ENCODE results near the gene CDYL.

DNA sequence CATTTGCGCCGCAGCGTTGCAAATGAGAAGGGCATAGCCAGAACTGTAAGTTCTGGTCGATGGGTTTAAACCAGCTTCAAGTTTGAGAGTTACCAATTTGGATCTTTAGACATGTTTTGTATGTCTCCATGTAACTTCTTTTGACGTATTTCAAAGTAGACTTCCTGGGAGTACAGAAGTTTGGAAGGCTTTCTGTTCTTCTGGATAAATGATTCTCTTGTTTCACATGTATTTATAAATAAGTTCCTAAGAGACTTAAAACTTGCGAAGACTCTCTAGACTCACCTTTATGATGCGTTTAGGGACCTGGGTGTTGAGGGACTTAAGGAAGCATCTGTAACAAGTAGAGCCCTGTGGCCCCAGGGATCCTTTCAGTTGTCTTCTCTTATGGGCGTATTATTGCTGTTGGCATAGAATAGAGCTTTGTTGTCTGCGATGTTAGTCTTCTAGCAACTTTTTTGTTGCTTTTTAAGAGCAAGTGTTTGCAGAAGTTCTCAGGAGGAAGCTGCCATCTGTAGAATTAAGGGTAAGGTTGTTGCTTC is 1.3 kb downstream of the CDYL start:
- TF ChIP-seq CTCF (IDR thresholded peaks at IDR 0.05; ENCODE audit: low read depth, low read length, missing input control) = no peak
- TF ChIP-seq RAD21 (IDR thresholded peaks at IDR 0.05) = no peak
- no peak for TF ChIP-seq MAX (IDR thresholded peaks at IDR 0.05)
- TF ChIP-seq YY1 (IDR thresholded peaks at IDR 0.05) = no peak
- TF ChIP-seq SP1 (IDR thresholded peaks at IDR 0.05) = no peak
- TF ChIP-seq, protein P1, sequence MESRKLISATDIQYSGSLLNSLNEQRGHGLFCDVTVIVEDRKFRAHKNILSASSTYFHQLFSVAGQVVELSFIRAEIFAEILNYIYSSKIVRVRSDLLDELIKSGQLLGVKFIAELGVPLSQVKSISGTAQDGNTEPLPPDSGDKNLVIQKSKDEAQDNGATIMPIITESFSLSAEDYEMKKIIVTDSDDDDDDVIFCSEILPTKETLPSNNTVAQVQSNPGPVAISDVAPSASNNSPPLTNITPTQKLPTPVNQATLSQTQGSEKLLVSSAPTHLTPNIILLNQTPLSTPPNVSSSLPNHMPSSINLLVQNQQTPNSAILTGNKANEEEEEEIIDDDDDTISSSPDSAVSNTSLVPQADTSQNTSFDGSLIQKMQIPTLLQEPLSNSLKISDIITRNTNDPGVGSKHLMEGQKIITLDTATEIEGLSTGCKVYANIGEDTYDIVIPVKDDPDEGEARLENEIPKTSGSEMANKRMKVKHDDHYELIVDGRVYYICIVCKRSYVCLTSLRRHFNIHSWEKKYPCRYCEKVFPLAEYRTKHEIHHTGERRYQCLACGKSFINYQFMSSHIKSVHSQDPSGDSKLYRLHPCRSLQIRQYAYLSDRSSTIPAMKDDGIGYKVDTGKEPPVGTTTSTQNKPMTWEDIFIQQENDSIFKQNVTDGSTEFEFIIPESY (IDR thresholded peaks at IDR 0.05) = no peak
- no peak for TF ChIP-seq RXRA (IDR thresholded peaks at IDR 0.05)
- TF ChIP-seq JUND (IDR thresholded peaks at IDR 0.05) = no peak
- TF ChIP-seq, protein P2, sequence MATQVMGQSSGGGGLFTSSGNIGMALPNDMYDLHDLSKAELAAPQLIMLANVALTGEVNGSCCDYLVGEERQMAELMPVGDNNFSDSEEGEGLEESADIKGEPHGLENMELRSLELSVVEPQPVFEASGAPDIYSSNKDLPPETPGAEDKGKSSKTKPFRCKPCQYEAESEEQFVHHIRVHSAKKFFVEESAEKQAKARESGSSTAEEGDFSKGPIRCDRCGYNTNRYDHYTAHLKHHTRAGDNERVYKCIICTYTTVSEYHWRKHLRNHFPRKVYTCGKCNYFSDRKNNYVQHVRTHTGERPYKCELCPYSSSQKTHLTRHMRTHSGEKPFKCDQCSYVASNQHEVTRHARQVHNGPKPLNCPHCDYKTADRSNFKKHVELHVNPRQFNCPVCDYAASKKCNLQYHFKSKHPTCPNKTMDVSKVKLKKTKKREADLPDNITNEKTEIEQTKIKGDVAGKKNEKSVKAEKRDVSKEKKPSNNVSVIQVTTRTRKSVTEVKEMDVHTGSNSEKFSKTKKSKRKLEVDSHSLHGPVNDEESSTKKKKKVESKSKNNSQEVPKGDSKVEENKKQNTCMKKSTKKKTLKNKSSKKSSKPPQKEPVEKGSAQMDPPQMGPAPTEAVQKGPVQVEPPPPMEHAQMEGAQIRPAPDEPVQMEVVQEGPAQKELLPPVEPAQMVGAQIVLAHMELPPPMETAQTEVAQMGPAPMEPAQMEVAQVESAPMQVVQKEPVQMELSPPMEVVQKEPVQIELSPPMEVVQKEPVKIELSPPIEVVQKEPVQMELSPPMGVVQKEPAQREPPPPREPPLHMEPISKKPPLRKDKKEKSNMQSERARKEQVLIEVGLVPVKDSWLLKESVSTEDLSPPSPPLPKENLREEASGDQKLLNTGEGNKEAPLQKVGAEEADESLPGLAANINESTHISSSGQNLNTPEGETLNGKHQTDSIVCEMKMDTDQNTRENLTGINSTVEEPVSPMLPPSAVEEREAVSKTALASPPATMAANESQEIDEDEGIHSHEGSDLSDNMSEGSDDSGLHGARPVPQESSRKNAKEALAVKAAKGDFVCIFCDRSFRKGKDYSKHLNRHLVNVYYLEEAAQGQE (IDR thresholded peaks at IDR 0.05) = no peak
- no peak for TF ChIP-seq ATF3 (IDR thresholded peaks at IDR 0.05)

Measured in liver (tissue), 3 donors.